ENCODE results near the gene HBQ1.
"Not testable (repeated sequence)": the region's sequence is repeated elsewhere in the genome, so short reads cannot be mapped to it uniquely, and the experiment has no call there.

The HBQ1 gene

DNA sequence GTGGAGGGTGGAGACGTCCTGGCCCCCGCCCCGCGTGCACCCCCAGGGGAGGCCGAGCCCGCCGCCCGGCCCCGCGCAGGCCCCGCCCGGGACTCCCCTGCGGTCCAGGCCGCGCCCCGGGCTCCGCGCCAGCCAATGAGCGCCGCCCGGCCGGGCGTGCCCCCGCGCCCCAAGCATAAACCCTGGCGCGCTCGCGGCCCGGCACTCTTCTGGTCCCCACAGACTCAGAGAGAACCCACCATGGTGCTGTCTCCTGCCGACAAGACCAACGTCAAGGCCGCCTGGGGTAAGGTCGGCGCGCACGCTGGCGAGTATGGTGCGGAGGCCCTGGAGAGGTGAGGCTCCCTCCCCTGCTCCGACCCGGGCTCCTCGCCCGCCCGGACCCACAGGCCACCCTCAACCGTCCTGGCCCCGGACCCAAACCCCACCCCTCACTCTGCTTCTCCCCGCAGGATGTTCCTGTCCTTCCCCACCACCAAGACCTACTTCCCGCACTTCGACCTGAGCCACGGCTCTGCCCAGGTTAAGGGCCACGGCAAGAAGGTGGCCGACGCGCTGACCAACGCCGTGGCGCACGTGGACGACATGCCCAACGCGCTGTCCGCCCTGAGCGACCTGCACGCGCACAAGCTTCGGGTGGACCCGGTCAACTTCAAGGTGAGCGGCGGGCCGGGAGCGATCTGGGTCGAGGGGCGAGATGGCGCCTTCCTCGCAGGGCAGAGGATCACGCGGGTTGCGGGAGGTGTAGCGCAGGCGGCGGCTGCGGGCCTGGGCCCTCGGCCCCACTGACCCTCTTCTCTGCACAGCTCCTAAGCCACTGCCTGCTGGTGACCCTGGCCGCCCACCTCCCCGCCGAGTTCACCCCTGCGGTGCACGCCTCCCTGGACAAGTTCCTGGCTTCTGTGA is 3.5 kb upstream of the HBQ1 start, which contains the start of gene HBA1:
Gene HBA1, plus strand, starts transcription at position 204 of the 906 bp plus-strand sequence. Its CDS starts 37 bp downstream, at position 241.
- DNase-seq: not testable (repeated sequence)

DNA sequence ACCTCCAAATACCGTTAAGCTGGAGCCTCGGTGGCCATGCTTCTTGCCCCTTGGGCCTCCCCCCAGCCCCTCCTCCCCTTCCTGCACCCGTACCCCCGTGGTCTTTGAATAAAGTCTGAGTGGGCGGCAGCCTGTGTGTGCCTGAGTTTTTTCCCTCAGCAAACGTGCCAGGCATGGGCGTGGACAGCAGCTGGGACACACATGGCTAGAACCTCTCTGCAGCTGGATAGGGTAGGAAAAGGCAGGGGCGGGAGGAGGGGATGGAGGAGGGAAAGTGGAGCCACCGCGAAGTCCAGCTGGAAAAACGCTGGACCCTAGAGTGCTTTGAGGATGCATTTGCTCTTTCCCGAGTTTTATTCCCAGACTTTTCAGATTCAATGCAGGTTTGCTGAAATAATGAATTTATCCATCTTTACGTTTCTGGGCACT is 2.9 kb upstream of the HBQ1 start:
- DNase-seq: no peak

DNA sequence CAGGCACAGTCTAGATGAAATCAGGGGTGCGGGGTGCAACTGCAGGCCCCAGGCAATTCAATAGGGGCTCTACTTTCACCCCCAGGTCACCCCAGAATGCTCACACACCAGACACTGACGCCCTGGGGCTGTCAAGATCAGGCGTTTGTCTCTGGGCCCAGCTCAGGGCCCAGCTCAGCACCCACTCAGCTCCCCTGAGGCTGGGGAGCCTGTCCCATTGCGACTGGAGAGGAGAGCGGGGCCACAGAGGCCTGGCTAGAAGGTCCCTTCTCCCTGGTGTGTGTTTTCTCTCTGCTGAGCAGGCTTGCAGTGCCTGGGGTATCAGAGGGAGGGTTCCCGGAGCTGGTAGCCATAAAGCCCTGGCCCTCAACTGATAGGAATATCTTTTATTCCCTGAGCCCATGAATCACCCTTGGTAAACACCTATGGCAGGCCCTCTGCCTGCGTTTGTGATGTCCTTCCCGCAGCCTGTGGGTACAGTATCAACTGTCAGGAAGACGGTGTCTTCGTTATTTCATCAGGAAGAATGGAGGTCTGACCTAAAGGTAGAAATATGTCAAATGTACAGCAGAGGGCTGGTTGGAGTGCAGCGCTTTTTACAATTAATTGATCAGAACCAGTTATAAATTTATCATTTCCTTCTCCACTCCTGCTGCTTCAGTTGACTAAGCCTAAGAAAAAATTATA is 2.1 kb upstream of the HBQ1 start:
- no peak for DNase-seq

DNA sequence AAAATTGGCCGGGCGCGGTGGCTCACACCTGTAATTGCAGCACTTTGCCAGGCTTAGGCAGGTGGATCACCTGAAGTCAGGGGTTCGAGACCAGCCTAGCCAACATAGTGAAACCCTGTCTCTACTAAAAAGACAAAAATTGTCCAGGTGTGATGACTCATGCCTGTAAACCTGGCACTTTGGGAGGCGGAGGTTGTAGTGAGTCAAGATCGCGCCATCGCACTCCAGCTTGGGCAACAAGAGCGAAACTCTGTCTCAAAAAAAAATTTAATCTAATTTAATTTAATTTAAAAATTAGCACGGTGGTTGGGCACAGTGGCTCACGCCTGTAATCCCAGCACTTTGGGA is 1.6 kb upstream of the HBQ1 start:
- no peak for DNase-seq

DNA sequence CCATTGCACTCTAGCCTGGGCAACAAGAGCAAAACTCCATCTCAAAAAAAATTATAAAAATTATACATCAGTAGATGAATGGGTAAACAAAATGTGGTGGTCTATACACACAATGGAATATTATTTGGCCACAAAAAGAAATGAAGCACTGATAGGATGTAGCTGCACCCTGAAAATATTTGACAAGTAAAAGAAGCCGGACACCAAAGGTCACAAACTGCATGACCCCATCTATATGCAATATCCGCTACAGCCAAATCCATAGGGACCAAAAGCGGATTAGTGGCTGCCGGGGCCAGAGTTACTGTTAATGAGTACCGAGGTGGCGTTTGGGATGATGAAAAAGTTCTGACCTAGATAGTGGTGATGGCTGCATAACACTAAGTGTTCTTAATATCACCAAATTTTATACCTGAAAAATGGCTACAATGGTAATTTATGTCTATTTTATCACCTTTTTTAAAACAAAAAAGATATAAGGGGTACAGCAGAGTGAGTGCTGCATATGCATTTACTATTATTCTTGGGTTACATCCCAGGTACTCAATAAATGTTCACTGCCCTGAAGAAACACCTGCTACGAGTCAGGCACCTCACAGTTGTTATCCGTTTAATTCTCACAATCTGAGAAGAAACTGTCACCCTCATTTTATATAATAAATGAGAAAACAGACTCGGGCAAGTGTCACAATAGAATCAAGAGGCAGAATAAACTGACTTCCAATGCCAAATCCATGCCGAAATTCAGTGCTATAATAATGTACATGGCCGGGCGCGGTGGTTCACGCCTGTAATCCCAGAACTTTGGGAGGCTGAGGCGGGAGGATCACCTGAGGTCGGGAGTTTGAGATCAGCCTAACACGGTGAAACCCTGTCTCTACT is 807 bp upstream of the HBQ1 start:
- no peak for DNase-seq

DNA sequence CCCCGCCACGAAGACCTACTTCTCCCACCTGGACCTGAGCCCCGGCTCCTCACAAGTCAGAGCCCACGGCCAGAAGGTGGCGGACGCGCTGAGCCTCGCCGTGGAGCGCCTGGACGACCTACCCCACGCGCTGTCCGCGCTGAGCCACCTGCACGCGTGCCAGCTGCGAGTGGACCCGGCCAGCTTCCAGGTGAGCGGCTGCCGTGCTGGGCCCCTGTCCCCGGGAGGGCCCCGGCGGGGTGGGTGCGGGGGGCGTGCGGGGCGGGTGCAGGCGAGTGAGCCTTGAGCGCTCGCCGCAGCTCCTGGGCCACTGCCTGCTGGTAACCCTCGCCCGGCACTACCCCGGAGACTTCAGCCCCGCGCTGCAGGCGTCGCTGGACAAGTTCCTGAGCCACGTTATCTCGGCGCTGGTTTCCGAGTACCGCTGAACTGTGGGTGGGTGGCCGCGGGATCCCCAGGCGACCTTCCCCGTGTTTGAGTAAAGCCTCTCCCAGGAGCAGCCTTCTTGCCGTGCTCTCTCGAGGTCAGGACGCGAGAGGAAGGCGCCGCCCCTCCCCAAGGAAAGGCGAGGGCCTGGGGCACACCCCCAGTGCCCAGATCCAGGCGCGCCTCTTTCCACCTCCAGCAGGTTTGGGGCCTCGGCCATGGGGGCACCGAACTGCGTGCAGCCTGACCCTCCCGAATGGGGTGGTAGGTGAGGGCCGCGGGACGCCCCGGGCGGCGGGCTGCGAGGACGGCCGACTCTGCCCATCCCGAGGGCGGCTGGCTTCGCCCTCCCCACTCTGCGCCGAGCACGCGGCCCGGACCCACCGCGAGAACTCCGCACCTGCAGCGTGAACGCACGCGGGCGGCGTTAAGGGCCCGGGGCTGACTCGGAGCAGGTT is 664 bp downstream of the HBQ1 start:
- no peak for DNase-seq

DNA sequence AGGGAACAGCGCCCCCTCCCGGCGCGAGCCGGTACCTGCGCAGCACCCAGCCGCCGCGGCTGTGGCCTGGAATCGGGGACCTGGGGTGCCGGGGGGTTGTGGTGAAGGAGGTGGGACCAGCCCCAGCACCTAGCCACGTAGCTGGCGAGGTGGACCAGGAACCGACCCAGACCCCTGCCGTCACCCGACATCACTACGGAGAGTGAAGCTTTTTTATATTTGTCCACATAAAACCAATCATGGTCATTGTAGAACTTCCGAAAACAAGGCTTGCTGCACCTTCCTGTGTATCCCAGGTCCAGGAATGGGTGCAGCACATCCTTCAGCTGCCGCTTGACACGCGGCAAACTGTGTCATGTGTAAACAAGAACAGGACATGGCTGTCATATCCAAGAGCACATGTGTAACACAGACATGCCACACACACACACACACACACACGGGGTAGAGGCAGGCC is 1.3 kb downstream of the HBQ1 start:
- no peak for DNase-seq

DNA sequence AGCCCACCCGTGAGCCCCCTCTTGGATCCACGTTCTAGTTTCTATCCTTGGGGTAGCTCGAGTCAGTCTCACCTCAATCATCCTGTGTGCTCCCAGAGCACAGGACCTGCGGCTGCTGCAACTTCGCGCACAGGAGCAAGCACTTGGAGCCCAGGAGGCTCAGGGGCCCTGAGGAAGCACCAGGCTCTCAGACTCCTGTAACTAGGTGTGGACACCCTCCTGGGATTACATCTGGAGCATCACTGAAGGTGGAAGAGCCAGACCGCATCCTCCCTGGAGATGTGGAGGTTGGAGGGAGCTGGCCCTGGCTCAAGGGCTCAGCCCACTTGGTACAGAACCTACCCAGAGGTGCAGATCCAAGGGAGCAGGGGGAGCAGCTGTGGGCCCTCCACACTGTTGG is 2.7 kb downstream of the HBQ1 start:
- DNase-seq: no peak

DNA sequence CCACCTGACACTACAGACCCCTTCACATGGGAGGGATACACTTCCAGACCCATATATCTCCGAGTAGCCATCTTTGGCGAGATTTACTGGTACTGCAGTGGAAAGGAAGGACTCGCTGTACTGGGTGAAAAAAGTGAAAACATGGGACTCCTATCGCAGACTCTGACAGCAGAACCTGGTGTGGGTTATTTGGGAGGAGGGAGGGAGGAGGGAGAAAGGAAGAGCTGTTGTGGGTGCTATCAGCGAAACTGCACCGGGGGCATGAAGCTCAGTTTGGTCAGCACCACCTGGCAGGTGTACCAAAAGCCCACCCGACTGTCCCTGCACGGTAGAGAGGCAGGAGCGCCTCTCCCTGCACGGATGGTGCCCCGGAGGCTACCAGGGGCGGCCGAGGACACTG is 5.0 kb downstream of the HBQ1 start:
- DNase-seq: no peak

DNA sequence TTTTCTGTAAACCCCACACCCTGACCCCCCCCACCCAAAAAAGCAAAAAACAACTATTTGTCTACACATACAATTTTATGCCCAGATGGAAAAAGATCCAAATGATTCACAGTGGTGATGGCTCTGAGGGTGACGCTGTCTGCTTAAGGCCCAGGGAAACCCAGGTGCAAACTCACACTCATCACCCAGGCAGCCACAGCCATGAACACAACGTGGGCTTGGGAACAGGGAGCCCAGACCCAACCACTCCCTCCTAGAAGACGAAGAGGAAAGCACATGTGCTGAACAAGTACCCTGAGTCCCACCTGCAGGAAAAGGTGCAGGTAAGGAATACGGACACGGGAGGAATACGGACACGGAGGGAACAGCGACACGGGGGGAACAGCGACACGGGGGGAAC is 5.4 kb downstream of the HBQ1 start:
- DNase-seq: no peak

DNA sequence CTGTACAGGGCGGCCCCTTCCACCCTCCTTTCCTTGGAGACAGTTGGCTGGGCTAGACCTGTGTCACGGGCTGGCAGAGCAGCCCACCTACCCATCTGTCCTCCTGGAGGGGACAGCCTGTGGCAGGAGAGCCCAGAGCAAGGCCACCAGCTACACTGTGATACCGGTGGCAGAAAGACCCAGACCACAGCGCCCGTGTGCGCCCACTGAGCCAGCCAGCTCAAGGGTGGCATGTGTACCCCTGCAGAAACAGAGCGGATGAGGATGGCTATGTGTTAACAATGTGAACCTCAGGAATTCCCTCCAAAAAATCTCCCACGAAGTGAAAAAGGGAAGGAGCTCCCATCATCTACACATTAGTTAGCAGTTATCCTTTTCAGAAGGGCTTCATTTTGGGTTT is 7.1 kb downstream of the HBQ1 start:
- DNase-seq: no peak

DNA sequence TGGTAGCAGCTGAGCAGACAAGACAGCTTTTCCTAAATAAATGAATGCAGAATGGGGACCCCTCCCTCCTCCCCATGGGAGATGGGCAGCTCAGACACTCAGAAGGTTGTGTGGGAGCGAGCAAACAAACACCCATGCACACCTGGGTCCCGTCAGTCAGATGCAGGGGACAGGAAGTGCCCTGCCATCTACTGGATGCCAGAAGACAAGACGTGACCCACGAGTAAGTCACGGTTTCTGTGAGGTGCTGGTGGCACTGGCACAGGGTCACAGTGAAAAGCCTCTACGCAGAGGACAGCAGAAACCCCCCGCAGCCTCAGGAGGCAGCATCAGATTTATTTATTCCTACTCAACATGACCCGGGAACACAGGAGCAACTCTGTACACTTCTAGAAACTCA is 8.4 kb downstream of the HBQ1 start:
- DNase-seq: no peak

DNA sequence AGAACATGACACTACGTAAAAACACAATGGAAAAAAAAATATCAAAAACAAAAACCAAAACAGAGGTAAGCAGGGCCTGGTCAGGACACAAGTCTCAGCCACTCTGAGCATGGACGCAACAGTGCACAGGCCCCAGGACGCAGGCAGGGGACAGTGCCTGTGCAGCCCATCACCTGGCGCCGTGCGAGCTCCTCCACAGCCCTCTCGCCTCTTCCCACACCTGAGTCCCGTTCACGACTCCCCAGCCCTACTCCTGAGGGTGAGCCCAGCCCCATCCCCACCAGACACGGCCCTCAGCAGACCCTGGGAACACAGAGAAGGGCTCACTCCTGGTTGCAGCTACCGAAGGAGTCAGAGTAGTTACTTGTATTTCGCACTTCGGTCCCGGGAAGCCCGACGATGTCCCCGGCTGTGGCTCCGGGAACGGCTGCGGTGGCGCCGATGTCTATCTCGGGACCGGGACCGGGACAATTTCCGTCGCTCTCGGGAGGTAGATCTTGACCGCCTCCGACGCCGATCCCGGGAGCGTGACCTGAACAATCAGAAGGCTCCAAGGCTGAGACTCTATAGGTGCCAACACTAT is 9.4 kb downstream of the HBQ1 start:
- DNase-seq: no peak

DNA sequence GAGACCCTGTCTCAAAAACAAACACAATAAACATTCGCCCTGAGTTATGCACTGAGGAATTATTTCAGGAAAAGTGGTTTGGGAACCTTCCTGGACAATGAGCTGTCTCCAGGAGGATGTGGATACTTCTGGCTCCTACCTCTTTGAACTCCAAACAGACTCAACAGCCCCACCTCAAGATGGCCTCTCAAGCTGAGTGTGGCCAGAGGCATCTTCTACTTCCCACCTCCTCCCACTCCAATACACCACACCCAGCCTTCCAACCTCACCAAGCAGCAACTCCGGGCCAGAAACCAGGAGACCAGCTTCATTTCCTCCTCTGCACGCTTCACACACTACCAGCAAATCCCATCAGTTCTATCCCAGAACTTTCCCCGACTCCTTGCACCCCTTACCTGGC is 11.6 kb downstream of the HBQ1 start:
- no peak for DNase-seq

DNA sequence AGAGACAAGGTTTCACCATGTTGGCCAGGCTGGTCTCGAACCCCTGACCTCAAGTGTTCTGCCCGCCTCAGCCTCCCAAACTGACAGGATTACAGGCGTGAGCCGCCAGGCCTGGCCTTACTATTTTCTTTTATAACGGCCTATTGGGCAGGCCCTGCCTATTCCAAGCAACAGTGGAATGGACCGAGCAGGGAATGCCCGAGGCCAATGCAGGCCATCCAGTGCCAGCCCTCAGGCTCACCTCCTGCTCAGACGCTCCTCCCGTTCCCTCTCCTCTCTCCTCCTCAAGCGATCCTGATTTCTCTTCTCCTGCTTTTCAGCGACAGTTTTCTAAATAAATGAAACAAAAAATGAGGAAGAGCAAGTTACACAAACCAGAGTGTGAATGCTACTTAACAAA is 12.4 kb downstream of the HBQ1 start:
- DNase-seq: no peak

DNA sequence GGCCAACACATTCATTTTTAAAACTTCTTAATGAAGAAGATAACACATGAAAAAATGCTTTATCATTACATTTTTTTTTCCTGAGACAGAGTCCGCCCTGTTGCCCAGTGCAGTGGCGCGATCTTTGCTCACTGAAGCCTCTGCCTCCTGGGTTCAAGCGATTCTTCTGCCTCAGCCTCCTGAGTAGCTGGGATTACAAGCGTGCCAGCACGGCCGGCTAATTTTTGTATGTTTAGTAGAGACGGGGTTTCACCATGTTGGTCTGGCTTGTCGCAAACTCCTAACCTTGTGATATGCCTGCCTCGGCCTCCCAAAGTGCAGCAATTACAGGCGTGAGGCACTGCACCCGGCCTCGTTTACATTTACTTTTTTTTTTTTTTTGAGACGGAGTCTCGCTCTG is 13.2 kb downstream of the HBQ1 start:
- no peak for DNase-seq

DNA sequence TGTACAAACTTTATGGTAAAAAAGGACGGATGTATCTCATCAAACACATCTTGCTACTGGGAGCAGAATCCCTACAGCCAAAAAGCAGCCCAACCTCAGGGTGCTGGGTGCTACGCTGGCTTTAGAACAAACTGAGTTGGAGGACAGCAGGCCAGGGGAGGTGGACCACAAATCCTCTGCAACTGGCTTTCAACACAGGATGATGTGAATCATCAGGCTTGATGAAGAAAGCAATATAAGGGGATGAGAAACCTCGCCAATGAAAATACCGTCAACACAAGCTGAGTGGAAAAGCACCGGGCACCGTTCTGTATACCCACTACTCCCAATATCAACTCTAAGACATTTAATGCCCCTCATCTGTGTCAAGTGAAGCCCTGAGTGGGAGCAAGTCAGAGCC is 14.3 kb downstream of the HBQ1 start:
- no peak for DNase-seq

DNA sequence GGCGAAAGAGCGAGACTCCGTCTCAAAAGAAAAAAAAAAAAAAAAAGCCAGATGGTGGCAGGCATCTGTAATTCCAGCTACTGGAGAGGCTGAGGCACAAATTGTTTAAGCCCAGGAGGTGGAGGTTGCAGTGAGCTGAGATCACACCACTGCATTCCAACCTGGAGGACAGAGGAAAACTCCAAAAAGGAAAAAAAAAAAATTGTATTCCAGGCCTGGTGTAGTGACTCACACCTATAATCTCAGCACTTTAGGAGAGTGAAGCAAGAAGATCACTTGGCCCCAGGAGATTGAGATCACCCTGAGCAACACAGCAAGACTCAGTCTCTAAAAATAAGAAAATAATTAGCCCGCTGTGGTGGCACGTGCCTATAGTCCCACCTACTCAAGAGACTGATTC is 20.1 kb downstream of the HBQ1 start:
- DNase-seq: no peak

DNA sequence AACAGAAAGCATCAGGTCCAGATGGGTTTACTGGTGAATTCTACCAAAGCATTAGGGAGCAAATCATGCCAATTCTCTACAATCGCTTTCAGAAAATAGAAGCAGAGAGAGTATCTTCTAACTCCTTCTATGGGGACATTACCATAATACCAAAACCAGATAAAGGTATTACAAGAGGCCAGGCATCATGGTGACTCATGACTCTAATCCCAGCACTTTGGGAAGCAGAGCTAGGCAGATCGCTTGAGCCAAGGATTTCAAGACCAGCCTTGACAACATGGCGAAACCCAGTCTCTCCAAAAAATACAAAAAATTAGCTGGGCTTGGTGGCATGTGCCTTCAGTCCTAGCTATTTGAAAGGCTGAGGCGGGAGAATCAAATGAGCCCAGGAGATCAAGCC is 23.0 kb downstream of the HBQ1 start:
- DNase-seq: no peak

DNA sequence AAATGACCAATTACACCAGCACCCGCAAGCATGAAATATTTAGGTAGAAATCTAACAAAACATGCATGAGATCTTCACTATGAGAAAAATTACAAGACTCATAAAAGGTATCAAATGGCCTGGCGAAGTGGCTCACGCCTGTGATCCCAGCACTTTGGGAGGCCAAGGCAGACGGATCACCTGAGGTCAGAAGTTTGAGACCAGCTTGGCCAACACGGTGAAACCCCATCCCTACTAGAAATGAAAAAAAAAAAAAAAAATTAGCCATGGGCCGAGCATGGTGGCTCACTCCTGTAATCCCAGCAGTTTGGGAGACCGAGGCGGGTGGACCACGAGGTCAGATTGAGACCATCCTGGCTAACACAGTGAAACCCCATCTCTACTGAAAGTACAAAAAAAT is 23.8 kb downstream of the HBQ1 start:
- DNase-seq: not testable (repeated sequence)

DNA sequence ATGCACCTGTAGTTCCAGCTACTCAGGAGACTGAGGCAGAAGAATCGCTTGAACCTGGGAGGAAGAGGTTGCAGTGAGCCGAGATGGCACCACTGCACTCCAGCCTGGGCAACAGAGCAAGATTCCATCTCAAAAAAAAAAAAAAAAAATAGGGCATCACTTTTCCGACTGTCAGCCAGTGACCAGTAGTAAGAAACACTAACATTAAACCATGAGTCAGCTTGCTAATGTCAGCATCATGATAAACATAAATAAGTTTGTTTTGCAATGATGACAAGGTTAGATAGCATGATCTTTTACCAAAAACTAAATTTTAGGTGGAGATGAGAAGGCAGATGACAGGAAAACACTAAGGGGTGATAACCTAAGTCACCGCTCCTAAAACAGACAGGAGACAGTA is 29.1 kb downstream of the HBQ1 start:
- DNase-seq: not testable (repeated sequence)

DNA sequence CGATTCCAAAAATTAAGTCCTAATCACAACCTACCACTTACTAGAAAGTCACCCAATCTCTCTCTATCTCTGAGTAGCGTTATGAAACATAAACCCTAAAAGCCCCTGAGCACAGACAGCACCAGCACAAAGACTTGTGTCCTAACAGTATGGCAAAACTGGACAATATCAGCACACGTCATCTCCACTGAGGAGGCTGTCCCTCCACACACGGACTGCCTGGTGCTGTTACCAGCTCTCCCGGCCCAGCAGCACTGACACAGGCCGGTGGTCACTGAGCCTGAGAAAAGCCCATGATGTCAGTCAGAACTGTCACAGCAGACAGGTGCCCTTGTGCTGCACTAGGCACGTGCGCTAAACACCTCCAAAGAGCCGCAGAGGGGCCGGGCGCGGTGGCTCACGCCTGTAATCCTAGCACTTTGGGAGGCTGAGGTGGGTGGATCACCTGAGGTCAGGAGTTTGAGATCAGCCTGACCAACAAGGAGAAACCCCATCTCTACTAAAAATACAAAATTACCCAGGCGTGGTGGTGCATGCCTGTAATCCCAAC is 31.4 kb downstream of the HBQ1 start:
- DNase-seq: not testable (repeated sequence)

All from NK-92 treated with Interleukin-12 subunit alpha and Interleukin-12 subunit beta, amount 100 ng/mL, for 24 hours (cell line).